Right lobe of liver (tissue), 6 donors: Measurements from ENCODE around the gene ZNF433. TPM values are rescaled to one million over a fixed set of nuclear protein-coding genes. Genes with fewer than 3 reads are reported as not detected.

ENCODE experiments used
- ATAC-seq, 4 donors: fragments of 200-7000 bp; cut with Tn5 transposase; one replicate each; pipeline ENCODE4 v1.9.1; 2020; ENCODE audit warnings: mild to moderate bottlenecking in 4 of 4, moderate library complexity in 4 of 4
- DNase-seq, 3 donors: peaks; one replicate each; pipeline ENCODE4 v3.0.0-alpha.2; 2020
- H3K27ac ChIP-seq, 3 donors: fragments of 200-600 bp; one replicate each; pipeline ENCODE4 v1.8.0; 2022
- H3K27me3 ChIP-seq, 2 donors: fragments of 200-600 bp; one replicate each; pipeline ENCODE4 v1.8.0; 2022
- H3K36me3 ChIP-seq, 4 donors: fragments of 200-600 bp; sonication (generic) in 1 of 4; one replicate each; pipeline versions ENCODE4 v1.5.1 to v1.8.0; 2017 to 2022; ENCODE audit warnings: control low read depth in 1 of 4
- H3K4me1 ChIP-seq, 4 donors: fragments of 200-600 bp; sonication (generic) in 1 of 4; one replicate each; pipeline versions ENCODE4 v1.5.1 to v1.8.0; 2017 to 2022; ENCODE audit warnings: control low read depth in 1 of 4
- H3K4me3 ChIP-seq, 3 donors: fragments of 200-600 bp; one replicate each; pipeline ENCODE4 v1.8.0; 2022
- H3K9me3 ChIP-seq, 4 donors: fragments of 200-600 bp; sonication (generic) in 1 of 4; one replicate each; pipeline versions ENCODE4 v1.5.1 to v1.8.0; 2017 to 2022; ENCODE audit warnings: control low read depth in 1 of 4
- CTCF ChIP-seq, 4 donors: fragments of 200-600 bp in 3 of 4; fragments of 450-650 bp in 1 of 4; IDR thresholded peaks; one replicate each; pipeline versions ENCODE4 v1.5.1 to v1.8.0; 2016 to 2022; ENCODE audit warnings: antibody characterized with exemption in 4 of 4, mild to moderate bottlenecking in 2 of 4
- POLR2A ChIP-seq: fragments of 450-650 bp; IDR thresholded peaks from one replicate; pipeline ENCODE4 v1.6.1; 2017; ENCODE audit warnings: antibody characterized with exemption, mild to moderate bottlenecking
- whole genome bisulfite sequencing: methylation state at CpG from one replicate; pipeline ENCODE4 v1.1.6; 2018; ENCODE audit warnings: low coverage, low lambda C conversion rate; ENCODE audit not compliant: insufficient coverage; ENCODE audit errors: missing lambda C conversion rate; 5-methylcytosine and 5-hydroxymethylcytosine counted together
- intact Hi-C, 2 donors: fragments of 100-400 bp; cut with DNase I; formaldehyde crosslinking; loops; one replicate each; pipeline versions ENCODE4 v1.11.2 to v1.14.1; 2022
- total RNA-seq, 6 experiments: library from RNA; depleted of rRNA in 2 of 6; stranded (reverse); fragments of >200 nt in 2 of 6; fragmentation: NEBNext Ultra II Directional in 3 of 6; extraction: Animal tissue kit (Norgen Biotek cat#: 25700) in 3 of 6; gene quantifications; one replicate each; pipeline versions ENCODE4 v1.1.0 to v1.2.4, GENCODE V29; 2016 to 2023
- donor health status: DM: no; HTN: yes; CAD: no.
- donor health status: DM: no; HTN: no; CAD: no.
- donor health status: DM: no; HTN: no; CAD: no.
- donor health status: DM: no; HTN: yes; CAD: no.
- donor health status: DM: no; HTN: yes; CAD: no.

The ZNF433 gene
- total RNA-seq, 6 experiments from 2014 or later: 1.1 to 7.4 (median 2.5) TPM

DNA sequence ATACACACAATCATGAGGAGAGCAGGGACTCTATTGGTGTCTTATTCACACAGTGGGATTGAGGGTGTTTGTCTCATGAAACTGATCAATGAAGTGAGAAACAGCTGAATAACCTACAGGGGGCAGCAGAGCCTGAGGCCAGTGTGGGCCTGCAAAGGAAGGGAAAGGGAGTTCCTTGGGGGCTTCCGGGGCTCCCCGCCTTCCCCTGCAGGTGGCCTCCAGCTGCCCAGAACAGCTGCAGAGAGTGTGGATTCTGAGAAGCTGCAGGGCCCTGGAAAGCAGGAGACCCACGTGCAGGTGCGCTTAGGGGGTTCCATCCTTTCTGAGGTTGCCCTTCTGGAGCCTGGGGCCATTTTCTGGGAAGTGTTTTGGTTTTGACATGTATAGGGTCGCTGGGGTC, 50.5 kb downstream of the ZNF433 start:
- DNase-seq (no peak), ATAC-seq (no peak)
- H3K4me1 ChIP-seq: no peaks in the 10 kb centered on the region
- H3K9me3 ChIP-seq: peaks cover 0 to 13% (median 4%) of the 10 kb centered on the region in 4 donors
- H3K4me3 ChIP-seq: no peak overlapping the region
- WGBS: 6% methylated on average over 3 of the region's 5 CpGs
- intact Hi-C loops: loop anchor here in 1 of 2 donors (10.0 kb wide), 1 partner anchor 100 kb away; the partner anchor contains the start of gene ZNF69
- H3K27me3 ChIP-seq: no peaks in the 10 kb centered on the region
- H3K36me3 ChIP-seq: no peaks in the 10 kb centered on the region
- H3K27ac ChIP-seq: no peak overlapping the region
- no peak for TF ChIP-seq CTCF (IDR thresholded peaks at IDR 0.05)
- TF ChIP-seq POLR2A: no peak

- intact Hi-C loops: loop anchor here in 1 of 2 donors (10.0 kb wide), 1 partner anchor 98 kb away; the partner anchor contains the start of gene ZNF69
These were observed 53.0 kb downstream of the ZNF433 start for GRCh38 chr19:11982526-11982925.

GRCh38 chr19:11979527-11979926, 56.0 kb downstream of the ZNF433 start:
- 95% methylated on average over 4 of the region's 4 CpGs for WGBS
- no peaks in the 10 kb centered on the region for H3K36me3 ChIP-seq
- no peak overlapping the region for H3K27ac ChIP-seq
- TF ChIP-seq CTCF (IDR thresholded peaks at IDR 0.05) (no peak), POLR2A (no peak)
- H3K27me3 ChIP-seq: no peaks in the 10 kb centered on the region
- no peaks in the 10 kb centered on the region for H3K4me1 ChIP-seq
- H3K4me3 ChIP-seq: no peak overlapping the region
- ATAC-seq (no peak), DNase-seq (no peak)
- peaks cover 0 to 35% (median 14%) of the 10 kb centered on the region in 4 donors for H3K9me3 ChIP-seq
- intact Hi-C loops: loop anchor here in 1 of 2 donors (10.0 kb wide), 1 partner anchor 55 kb away; the partner anchor contains the start of gene ZNF700

More at GRCh38 chr19:11982526-11982925, 53.0 kb downstream of the ZNF433 start:
- H3K27me3 ChIP-seq: no peaks in the 10 kb centered on the region
- ATAC-seq: no peak
- 87% methylated on average over 4 of the region's 4 CpGs for WGBS
- TF ChIP-seq POLR2A: no peak
- TF ChIP-seq CTCF (IDR thresholded peaks at IDR 0.05): no peak
- no peaks in the 10 kb centered on the region for H3K4me1 ChIP-seq
- no peak overlapping the region for H3K27ac ChIP-seq
- no peaks in the 10 kb centered on the region for H3K36me3 ChIP-seq
- peaks cover 0 to 26% (median 14%) of the 10 kb centered on the region in 4 donors for H3K9me3 ChIP-seq
- no peak overlapping the region for H3K4me3 ChIP-seq
- no peak for DNase-seq

GRCh38 chr19:11978492-11979100, 56.9 kb downstream of the ZNF433 start:
- TF ChIP-seq CTCF (IDR thresholded peaks at IDR 0.05): no peak
- no peak for TF ChIP-seq POLR2A
- H3K27me3 ChIP-seq: no peaks in the 10 kb centered on the region
- DNase-seq (no peak), ATAC-seq (no peak)
- no peak overlapping the region for H3K27ac ChIP-seq
- H3K4me3 ChIP-seq: no peak overlapping the region
- no peaks in the 10 kb centered on the region for H3K36me3 ChIP-seq
- intact Hi-C loops: loop anchor here in 1 of 2 donors (10.0 kb wide), 1 partner anchor 54 kb away; the partner anchor contains the start of gene ZNF700
- H3K4me1 ChIP-seq: no peaks in the 10 kb centered on the region
- WGBS: 98% methylated on average over 9 of the region's 9 CpGs
- peaks cover 0 to 37% (median 14%) of the 10 kb centered on the region in 4 donors for H3K9me3 ChIP-seq
